B cell (primary cell): ENCODE data around the gene E2F6. TPM values are rescaled to one million over a fixed set of nuclear protein-coding genes. Genes with fewer than 3 reads are reported as not detected.

ENCODE experiments used
- ATAC-seq: fragments of 200-7000 bp; cut with Tn5 transposase; one replicate; pipeline ENCODE4 v1.10.0; 2021; ENCODE audit warnings: low read depth, mild to moderate bottlenecking, moderate number of reproducible peaks, moderate library complexity
- CTCF ChIA-PET: fragments of 350-600 bp; sonication (Branson Sonifier 250); formaldehyde crosslinking; loops from one replicate; lab custom pipeline; 2021; ENCODE audit warnings: antibody characterized with exemption, inconsistent platforms; lab: Charles Lee
- POLR2A ChIA-PET: fragments of 350-600 bp; sonication (Branson Sonifier 250); formaldehyde crosslinking; loops from one replicate; lab custom pipeline; 2021; ENCODE audit warnings: antibody characterized with exemption; lab: Charles Lee
- DNase-seq: peaks from one replicate; pipeline ENCODE4 v3.0.0; 2013
- H2AFZ ChIP-seq: 2 replicates; pipeline ENCODE4 v1.6.1; 2012; ENCODE audit warnings: mild to moderate bottlenecking, low read depth, low read length; ENCODE audit not compliant: insufficient read depth, poor library complexity, severe bottlenecking
- H3K27ac ChIP-seq, 2 donors: 1 replicate in 1 of 2; 2 replicates in 1 of 2; pipeline ENCODE4 v1.5.1; 2012 to 2013; ENCODE audit warnings: low read length in 2 of 2, mild to moderate bottlenecking in 2 of 2, moderate library complexity in 1 of 2
- H3K27me3 ChIP-seq, 4 experiments: fragments of 200-600 bp in 1 of 4; sonication (generic) in 1 of 4; replicated peaks in 1 of 4; 1 replicate in 2 of 4; 2 replicates in 2 of 4; pipeline versions ENCODE4 v1.6.1 to v1.7.0; 2013 to 2016; ENCODE audit warnings: low read length in 3 of 4, mild to moderate bottlenecking in 2 of 4, mixed read lengths in 1 of 4, moderate library complexity in 1 of 4; ENCODE audit not compliant: insufficient read depth in 4 of 4, control insufficient read depth in 3 of 4; ENCODE audit errors: control extremely low read depth in 1 of 4
- H3K36me3 ChIP-seq, 2 experiments: replicated peaks in 1 of 2; 1 replicate in 1 of 2; 2 replicates in 1 of 2; pipeline versions ENCODE4 v1.6.1 to v1.7.1; 2013; ENCODE audit warnings: low read length in 1 of 2; ENCODE audit not compliant: insufficient read depth in 2 of 2, control insufficient read depth in 1 of 2; ENCODE audit errors: control extremely low read depth in 1 of 2, extremely low read depth in 1 of 2
- H3K4me1 ChIP-seq, 2 donors: fragments of 200-600 bp in 1 of 2; sonication (generic) in 1 of 2; 1 replicate in 1 of 2; 2 replicates in 1 of 2; pipeline versions ENCODE4 v1.5.1 to v1.6.1; 2013 to 2017; ENCODE audit warnings: low read length in 2 of 2; ENCODE audit not compliant: control insufficient read depth in 2 of 2, insufficient read depth in 2 of 2
- H3K4me2 ChIP-seq: replicated peaks from 2 replicates; pipeline ENCODE3; 2012; ENCODE audit warnings: mild to moderate bottlenecking, low read depth, low read length; ENCODE audit not compliant: poor library complexity, severe bottlenecking
- H3K4me3 ChIP-seq, 5 experiments: fragments of 200-600 bp in 1 of 5; sonication (generic) in 1 of 5; 1 replicate in 3 of 5; 2 replicates in 2 of 5; pipeline versions ENCODE4 v1.5.1 to v1.7.0; 2011 to 2016; ENCODE audit warnings: low read length in 4 of 5, mild to moderate bottlenecking in 4 of 5, low read depth in 2 of 5, control low read depth in 1 of 5, moderate library complexity in 1 of 5; ENCODE audit not compliant: insufficient read depth in 1 of 5; ENCODE audit errors: control extremely low read depth in 1 of 5, extremely low read depth in 1 of 5
- H3K79me2 ChIP-seq: fragments of 200-600 bp; sonication (generic); one replicate; pipeline ENCODE4 v1.6.0; 2016; ENCODE audit warnings: low read length; ENCODE audit not compliant: control insufficient read depth, insufficient read depth
- H3K9ac ChIP-seq: fragments of 200-600 bp; sonication (generic); 2 replicates; pipeline ENCODE4 v1.6.1; 2017; ENCODE audit warnings: mild to moderate bottlenecking, low read length, moderate library complexity
- H3K9me3 ChIP-seq, 3 donors: one replicate each; pipeline versions ENCODE4 v1.6.1 to v1.7.1; 2013; ENCODE audit warnings: low read length in 2 of 3; ENCODE audit not compliant: control insufficient read depth in 2 of 3, insufficient read depth in 1 of 3; ENCODE audit errors: control extremely low read depth in 1 of 3
- H4K20me1 ChIP-seq: 2 replicates; pipeline ENCODE4 v1.6.0; 2012; ENCODE audit warnings: mild to moderate bottlenecking, low read length; ENCODE audit not compliant: insufficient read depth, control insufficient read depth, poor library complexity, severe bottlenecking
- H3K27ac Mint-ChIP-seq: one replicate; pipeline ENCODE4 v1.8.0; 2021; ENCODE audit warnings: mixed read lengths
- H3K27me3 Mint-ChIP-seq: one replicate; pipeline ENCODE4 v1.8.0; 2021; ENCODE audit warnings: mixed read lengths
- H3K4me1 Mint-ChIP-seq: one replicate; pipeline ENCODE4 v1.8.0; 2021; ENCODE audit warnings: mixed read lengths
- H3K4me3 Mint-ChIP-seq: one replicate; pipeline ENCODE4 v1.8.0; 2021; ENCODE audit warnings: mixed read lengths
- H3K9me3 Mint-ChIP-seq: one replicate; pipeline ENCODE4 v1.8.0; 2022; ENCODE audit warnings: mixed read lengths; ENCODE audit not compliant: insufficient read depth
- EZH2 ChIP-seq: IDR thresholded peaks from 2 replicates; pipeline ENCODE4 v1.6.1; 2012; ENCODE audit warnings: borderline replicate concordance, low read depth, mild to moderate bottlenecking, moderate library complexity, low read length; ENCODE audit not compliant: insufficient read depth, poor library complexity, severe bottlenecking
- WGBS: methylation state at CpG from one replicate; pipeline ENCODE4 v1.1.5; 2013; ENCODE audit warnings: missing lambda C conversion rate; ENCODE audit not compliant: insufficient coverage; 5-methylcytosine and 5-hydroxymethylcytosine counted together
- intact Hi-C: fragments of 100-400 bp; cut with micrococcal nuclease; formaldehyde crosslinking; loops from one replicate; pipeline ENCODE4 v1.10.0; 2022
- polyA plus RNA-seq: library from polyadenylated mRNA; depleted of rRNA; stranded (reverse); fragments of >200 nt; gene quantifications from 2 replicates; pipeline ENCODE4 v1.2.3, GENCODE V29; 2012
- total RNA-seq, 2 donors: library from RNA; stranded (reverse); fragments of 120-200 nt in 1 of 2; gene quantifications; 1 replicate in 1 of 2; 2 replicates in 1 of 2; pipeline versions ENCODE4 v1.2.3 to v1.2.4, GENCODE V29; 2013 to 2022
- TF ChIP-seq, protein P1 (sequence below): fragments of 200-600 bp; IDR thresholded peaks from one replicate; pipeline ENCODE4 v1.8.0; 2022; ENCODE audit warnings: antibody characterized with exemption, mild to moderate bottlenecking

E2F6 gene
- total and polyA plus RNA-seq, 2 donors (not counting 1 experiment from before 2014, with no cell fraction given): 2.0 to 10.0 TPM

DNA sequence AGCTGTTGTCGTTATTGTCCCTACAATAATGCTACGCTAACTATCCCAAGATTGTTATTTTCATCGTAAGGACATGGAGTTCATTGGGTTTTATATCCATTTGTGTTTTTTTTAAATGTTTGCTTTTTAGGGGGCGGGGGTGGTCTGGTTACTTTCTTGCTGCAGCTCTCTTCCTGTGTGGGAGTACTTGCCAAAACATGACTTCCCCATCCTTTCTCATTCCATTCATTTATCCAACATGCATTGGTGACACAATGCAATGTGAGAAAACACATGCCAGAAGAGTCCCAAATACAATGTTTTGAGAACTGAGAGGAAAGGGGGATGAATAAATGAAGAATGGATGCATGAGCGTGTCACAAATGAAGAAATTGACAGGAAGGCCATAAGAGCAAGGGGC lies 55.9 kb downstream of the E2F6 start:
- CTCF ChIA-PET: interaction anchor here (3.6 to 4.6 kb wide), 2 partner anchors 176 to 279 kb away, joined by 48 read pairs; a partner anchor contains a TSS
- ATAC-seq (no peak), DNase-seq (no peak)
- no peak overlapping the region for H3K9ac ChIP-seq
- H3K9me3 ChIP-seq: no peaks in the 10 kb centered on the region
- POLR2A ChIA-PET: no interaction called here
- H3K79me2 ChIP-seq: no peaks in the 10 kb centered on the region
- WGBS: no CpG with 5 or more reads among the region's 5 CpGs
- no peaks in the 10 kb centered on the region for H3K36me3 ChIP-seq
- H3K4me3 Mint-ChIP-seq: no peak overlapping the region
- H3K27me3 ChIP-seq: peaks cover 0 to 14% (median 5%) of the 10 kb centered on the region in 4 experiments
- intact Hi-C loops: no loop called here
- no peaks in the 10 kb centered on the region for H3K4me1 Mint-ChIP-seq
- H3K4me3 ChIP-seq: no peak overlapping the region
- peaks cover 28% of the 10 kb centered on the region for H3K27me3 Mint-ChIP-seq
- H4K20me1 ChIP-seq: no peaks in the 10 kb centered on the region
- no peak overlapping the region for H3K4me2 ChIP-seq
- no peak overlapping the region for H2AFZ ChIP-seq
- no peak overlapping the region for H3K27ac ChIP-seq
- no peaks in the 10 kb centered on the region for H3K9me3 Mint-ChIP-seq
- no peak overlapping the region for H3K27ac Mint-ChIP-seq
- no peak for TF ChIP-seq EZH2
- TF ChIP-seq, protein P1, sequence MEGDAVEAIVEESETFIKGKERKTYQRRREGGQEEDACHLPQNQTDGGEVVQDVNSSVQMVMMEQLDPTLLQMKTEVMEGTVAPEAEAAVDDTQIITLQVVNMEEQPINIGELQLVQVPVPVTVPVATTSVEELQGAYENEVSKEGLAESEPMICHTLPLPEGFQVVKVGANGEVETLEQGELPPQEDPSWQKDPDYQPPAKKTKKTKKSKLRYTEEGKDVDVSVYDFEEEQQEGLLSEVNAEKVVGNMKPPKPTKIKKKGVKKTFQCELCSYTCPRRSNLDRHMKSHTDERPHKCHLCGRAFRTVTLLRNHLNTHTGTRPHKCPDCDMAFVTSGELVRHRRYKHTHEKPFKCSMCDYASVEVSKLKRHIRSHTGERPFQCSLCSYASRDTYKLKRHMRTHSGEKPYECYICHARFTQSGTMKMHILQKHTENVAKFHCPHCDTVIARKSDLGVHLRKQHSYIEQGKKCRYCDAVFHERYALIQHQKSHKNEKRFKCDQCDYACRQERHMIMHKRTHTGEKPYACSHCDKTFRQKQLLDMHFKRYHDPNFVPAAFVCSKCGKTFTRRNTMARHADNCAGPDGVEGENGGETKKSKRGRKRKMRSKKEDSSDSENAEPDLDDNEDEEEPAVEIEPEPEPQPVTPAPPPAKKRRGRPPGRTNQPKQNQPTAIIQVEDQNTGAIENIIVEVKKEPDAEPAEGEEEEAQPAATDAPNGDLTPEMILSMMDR: no peak
- no peaks in the 10 kb centered on the region for H3K4me1 ChIP-seq

DNA sequence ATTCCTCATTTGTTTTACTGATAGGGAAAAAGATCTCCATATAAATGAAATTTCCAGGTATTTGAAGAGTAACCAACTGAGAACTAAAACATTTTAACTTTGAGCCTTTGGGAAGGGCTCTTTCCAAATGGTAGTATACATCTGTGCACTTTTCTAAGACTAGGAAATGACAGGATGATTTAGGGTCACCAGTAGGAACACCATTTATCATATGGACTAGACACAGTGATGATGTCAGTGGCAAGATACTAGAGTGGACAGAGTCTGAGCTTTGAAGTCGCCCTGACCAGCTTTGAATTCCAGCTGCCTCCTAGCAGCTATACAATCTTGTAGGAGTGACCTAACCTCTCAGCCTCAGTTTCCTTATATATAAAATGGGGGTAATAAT lies 56.4 kb downstream of the E2F6 start:
- POLR2A ChIA-PET: no interaction called here
- CTCF ChIA-PET: interaction anchor here (3.6 to 4.6 kb wide), 2 partner anchors 175 to 278 kb away, joined by 48 read pairs; a partner anchor contains a TSS
- no peaks in the 10 kb centered on the region for H3K9me3 Mint-ChIP-seq

More for the DNA sequence above, 56.4 kb downstream of the E2F6 start:
- no peaks in the 10 kb centered on the region for H3K4me1 ChIP-seq
- H3K9me3 ChIP-seq: no peaks in the 10 kb centered on the region
- no peak overlapping the region for H3K9ac ChIP-seq
- ATAC-seq (no peak), DNase-seq (no peak)
- H3K4me3 ChIP-seq: no peak overlapping the region
- Mint-ChIP-seq H3K27ac (no peak overlapping the region), H3K27me3 (peaks cover 28% of the 10 kb centered on the region), H3K4me1 (no peaks in the 10 kb centered on the region), H3K4me3 (no peak overlapping the region)
- H3K27me3 ChIP-seq: peaks cover 0 to 14% (median 5%) of the 10 kb centered on the region in 4 experiments
- WGBS: 80% methylated on average over 1 of the region's 1 CpG
- no peaks in the 10 kb centered on the region for H3K36me3 ChIP-seq
- TF ChIP-seq EZH2: no peak
- TF ChIP-seq, protein P1: no peak
- intact Hi-C loops: no loop called here
- no peaks in the 10 kb centered on the region for H3K79me2 ChIP-seq
- no peak overlapping the region for H3K4me2 ChIP-seq
- no peak overlapping the region for H3K27ac ChIP-seq
- no peak overlapping the region for H2AFZ ChIP-seq
- H4K20me1 ChIP-seq: no peaks in the 10 kb centered on the region
